Omental fat pad (tissue), 4 donors: ENCODE measurements around the gene BMPR1B. TPM values are rescaled to one million over a fixed set of nuclear protein-coding genes. Genes with fewer than 3 reads are reported as not detected.

Source experiments
- ATAC-seq: fragments of 150-250 bp; one replicate; pipeline ENCODE4 v1.9.1; 2016; ENCODE audit warnings: mild to moderate bottlenecking, moderate library complexity; ENCODE audit not compliant: low FRiP score
- DNase-seq: peaks from one replicate; pipeline ENCODE4 v3.0.0-alpha.2; 2019; ENCODE audit warnings: low spot score
- total RNA-seq, 4 donors: library from RNA; depleted of rRNA; stranded (reverse); fragments of >200 nt; gene quantifications; one replicate each; pipeline ENCODE4 v1.1.0, GENCODE V29; 2016
- TF ChIP-seq, protein P1 (sequence below), 3 donors: fragments of 450-650 bp; IDR thresholded peaks; one replicate each; pipeline ENCODE4 v1.5.1; 2016 to 2017; ENCODE audit warnings: antibody characterized with exemption in 3 of 3, mild to moderate bottlenecking in 3 of 3, moderate library complexity in 2 of 3

BMPR1B gene
- total RNA-seq, 4 donors from 2014 or later = 0.19 to 1.9 (median 1.3) TPM

DNA sequence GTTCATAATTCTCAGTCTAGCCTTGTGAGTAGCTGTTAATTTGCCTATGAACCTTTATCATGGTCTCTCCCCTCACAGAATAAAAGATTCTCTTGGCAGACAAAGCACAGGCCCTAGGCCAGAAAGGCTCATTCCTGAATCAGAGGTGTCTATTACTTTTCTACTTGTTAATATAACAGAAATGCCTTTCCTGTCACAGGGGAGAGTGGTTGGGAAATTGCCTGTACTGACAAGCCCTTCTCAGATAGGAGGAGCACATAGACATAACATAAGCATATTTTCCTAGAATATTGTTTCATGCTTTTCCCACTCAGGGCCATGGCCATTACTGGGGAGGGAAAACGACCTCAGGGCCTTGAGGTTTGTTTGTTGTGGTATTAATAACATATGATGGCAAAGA lies 308.3 kb downstream of the BMPR1B start:
- DNase-seq (no peak), ATAC-seq (peak; percentile 59)
- TF ChIP-seq, protein P1, sequence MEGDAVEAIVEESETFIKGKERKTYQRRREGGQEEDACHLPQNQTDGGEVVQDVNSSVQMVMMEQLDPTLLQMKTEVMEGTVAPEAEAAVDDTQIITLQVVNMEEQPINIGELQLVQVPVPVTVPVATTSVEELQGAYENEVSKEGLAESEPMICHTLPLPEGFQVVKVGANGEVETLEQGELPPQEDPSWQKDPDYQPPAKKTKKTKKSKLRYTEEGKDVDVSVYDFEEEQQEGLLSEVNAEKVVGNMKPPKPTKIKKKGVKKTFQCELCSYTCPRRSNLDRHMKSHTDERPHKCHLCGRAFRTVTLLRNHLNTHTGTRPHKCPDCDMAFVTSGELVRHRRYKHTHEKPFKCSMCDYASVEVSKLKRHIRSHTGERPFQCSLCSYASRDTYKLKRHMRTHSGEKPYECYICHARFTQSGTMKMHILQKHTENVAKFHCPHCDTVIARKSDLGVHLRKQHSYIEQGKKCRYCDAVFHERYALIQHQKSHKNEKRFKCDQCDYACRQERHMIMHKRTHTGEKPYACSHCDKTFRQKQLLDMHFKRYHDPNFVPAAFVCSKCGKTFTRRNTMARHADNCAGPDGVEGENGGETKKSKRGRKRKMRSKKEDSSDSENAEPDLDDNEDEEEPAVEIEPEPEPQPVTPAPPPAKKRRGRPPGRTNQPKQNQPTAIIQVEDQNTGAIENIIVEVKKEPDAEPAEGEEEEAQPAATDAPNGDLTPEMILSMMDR (IDR thresholded peaks at IDR 0.05) = no peak

DNA sequence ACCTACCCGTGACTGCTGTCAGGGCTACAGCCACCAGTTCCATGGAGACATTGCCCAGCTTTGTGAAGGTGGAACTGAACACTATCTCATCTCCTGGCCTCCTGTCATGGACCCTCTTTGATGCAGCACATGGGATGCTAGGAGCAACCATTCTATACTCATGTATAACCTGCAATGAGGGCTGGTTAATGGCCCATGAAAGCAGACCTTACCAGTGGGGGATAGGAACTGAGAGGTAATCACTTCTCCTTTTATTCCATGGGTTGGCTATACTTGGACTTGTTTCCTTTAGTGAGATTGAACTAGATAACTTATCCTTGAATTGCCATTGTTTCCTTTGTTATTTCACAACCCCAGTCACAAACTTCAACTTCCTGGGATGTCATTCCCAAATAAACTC lies 310.6 kb downstream of the BMPR1B start:
- TF ChIP-seq, protein P1 (IDR thresholded peaks at IDR 0.05) = no peak
- no peak for ATAC-seq
- no peak for DNase-seq

DNA sequence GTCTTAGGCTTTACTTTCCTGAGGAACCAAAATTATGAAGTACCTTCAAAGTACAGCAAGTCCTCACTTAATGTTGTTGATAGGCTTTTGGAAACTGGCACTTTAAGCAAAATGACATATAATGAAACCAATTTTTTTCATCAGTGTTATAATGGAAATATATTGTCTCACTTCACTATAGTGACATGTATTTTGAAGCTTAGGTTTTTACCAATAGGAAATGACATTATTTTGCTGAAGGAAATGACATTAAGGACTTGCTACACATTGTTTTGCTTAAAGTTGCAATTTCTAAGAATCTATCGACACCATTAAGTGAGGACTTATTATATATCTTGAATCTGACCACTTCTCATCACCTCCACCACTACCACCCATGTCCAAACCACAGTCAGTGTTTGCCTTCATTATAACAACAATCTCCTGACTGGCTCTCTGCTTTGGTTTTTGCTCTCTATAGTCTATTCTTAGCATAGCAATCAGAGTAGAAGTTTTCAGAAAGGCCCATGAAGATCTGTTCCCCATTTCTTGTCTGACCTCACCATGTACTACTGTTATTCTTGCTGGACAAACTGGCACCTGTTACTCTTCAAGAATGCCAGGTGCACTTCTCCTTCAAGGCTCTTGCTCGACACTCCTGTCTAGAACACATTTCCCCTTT lies 311.2 kb downstream of the BMPR1B start:
- TF ChIP-seq, protein P1 (IDR thresholded peaks at IDR 0.05) = no peak
- no peak for ATAC-seq

DNA sequence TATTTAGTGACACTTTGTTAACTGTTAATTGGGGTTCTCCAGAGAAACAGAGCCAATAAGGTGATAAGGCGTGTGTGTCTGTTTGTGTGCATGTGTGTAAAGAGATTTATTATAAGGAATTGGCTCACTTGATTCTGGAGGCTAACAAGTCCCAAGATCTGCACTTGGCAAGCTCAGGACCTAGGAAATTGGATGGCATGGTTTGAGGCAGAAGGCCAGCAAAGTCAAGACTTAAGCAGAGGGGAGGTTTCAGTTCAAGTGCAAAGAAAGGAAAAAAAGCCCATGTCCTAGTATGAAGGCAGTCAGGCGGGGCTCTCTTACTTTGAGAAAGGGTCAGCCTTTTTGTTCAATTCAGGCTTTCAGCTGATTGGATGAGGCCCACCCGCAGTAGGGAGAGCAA lies 314.1 kb downstream of the BMPR1B start:
- ATAC-seq (no peak), DNase-seq (no peak)
- TF ChIP-seq, protein P1 (IDR thresholded peaks at IDR 0.05) = no peak

More for the DNA sequence above, 311.2 kb downstream of the BMPR1B start:
- DNase-seq = no peak

DNA sequence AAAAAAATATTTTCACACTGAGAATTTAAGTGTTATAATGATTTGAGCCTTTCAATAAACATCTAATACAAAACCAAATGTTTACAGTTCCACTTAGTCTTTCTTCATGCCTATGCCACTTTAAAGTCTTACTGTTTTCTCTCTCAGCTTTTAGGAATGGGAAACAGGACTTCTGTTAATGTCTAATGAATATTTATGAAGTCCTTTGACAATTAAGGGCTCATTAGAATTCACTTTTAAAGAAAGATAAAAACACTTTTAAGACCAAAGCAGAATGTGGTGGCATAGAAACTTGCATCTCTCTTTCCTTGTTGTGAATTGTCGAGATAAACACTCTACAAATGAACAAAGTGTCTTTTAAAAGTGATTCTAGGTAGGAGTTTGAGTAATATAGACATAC lies 315.9 kb downstream of the BMPR1B start:
- DNase-seq = no peak
- TF ChIP-seq, protein P1 (IDR thresholded peaks at IDR 0.05) = no peak

DNA sequence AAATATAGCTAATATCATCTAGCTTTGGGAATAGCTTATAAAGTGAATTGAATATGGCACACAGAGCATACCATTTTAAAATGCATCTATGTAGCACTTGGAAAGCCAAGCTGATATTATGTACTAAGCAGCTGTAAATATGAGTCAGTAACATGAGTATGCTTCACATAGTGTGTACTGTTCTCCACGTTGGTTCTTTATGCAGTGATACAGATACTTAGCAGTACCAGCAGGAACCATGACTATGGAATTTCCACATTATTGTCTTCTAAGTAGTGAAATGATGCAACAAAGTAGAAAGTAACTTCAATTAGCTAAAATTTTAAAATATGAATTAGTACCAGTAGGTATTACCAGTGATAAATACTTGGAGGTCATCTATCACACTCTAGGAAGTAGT lies 320.1 kb downstream of the BMPR1B start:
- no peak for DNase-seq
- TF ChIP-seq, protein P1 (IDR thresholded peaks at IDR 0.05) = no peak
- ATAC-seq = no peak

More for the DNA sequence above, 315.9 kb downstream of the BMPR1B start:
- no peak for ATAC-seq

DNA sequence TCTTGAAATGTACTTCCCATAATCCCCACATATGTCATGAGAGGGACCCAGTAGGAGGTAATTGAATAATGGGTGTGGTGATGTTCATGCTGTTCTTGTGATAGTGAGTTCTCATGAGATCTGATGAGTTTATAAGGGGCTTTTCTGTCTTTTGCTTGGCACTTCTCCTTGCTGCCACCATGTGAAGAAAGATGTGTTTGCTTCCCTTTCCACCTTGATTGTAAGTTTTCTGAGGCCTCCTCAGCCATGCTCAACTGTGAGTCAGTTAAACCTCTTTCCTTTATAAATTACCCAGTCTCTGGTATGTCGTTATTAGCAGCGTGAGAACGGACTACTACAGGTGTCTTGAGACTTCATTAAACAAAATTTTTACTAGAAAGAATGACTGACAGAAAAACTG lies 323.2 kb downstream of the BMPR1B start:
- ATAC-seq (no peak), DNase-seq (no peak)
- TF ChIP-seq, protein P1 (IDR thresholded peaks at IDR 0.05) = no peak
